Cortex of kidney (tissue), 1 donor: ENCODE measurements around the gene TFF1.

Source experiments
- DNase-seq: peaks from one replicate; lab custom pipeline; 2025; lab: John Stamatoyannopoulos, UW

The TFF1 gene

GRCh38 chr21:42343963-42344510, 22.3 kb downstream of the TFF1 start:
- no peak for DNase-seq

GRCh38 chr21:42343556-42343955, 22.8 kb downstream of the TFF1 start:
- DNase-seq = no peak

DNA sequence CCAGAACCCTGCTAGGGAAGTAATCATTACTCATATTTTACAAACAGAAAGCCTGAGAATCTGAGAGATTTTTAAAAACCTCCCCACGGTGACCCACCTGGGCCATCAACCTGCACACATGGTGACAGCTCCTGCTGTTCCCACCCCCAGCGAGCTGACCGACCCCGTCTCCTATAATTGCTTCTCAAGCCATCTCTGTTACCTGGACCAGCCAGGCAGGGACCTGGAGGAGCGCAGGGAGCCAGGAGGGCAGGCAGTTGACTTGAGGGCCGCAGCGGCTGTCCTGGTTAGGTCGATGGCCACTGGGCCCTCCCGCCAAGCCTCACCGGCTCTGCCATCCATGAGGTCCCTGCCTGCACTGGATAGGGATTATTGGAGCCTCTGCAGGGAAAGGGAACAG, 23.2 kb downstream of the TFF1 start:
- no peak for DNase-seq

- no peak for DNase-seq
These were observed 24.4 kb downstream of the TFF1 start for GRCh38 chr21:42341776-42342542.

DNA sequence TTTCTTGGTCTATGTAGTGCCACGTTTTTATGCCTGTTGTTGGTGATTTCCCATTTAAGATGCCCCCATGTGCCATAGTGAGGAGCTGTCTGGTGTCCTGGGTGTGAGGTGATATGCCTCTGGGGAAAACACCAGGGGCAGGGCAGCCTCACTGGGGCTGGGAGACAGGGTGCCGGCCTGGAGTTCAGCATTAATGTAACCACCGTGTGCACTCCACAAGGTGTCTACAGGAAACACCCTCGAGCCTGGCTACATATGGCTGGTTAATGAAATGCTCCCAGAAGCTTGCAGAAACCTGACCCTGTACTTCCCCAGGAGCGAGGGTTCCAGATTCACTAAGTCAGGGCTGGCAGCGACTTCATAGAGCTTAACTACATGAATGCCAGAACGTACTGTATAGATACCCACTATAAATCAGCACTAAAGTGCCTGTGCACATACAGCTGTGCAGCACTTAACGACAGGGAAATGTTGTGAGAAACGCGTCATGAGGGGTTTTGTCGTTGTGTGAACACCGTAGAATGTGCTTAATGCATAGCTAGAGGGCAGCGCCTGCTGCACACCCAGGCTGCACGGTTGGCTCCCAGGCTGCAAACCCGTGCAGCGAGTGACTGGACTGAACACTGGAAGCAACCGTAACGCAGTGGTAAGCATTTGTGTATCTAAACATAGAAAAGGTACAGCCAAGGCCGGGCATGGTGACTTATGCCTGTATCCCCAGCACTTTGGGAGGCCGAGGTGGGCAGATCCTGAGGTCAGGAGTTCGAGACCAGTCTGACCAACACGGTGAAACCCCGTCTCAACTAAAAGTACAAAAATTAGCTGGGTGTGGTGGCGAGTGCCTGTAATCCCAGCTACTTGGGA, 25.9 kb downstream of the TFF1 start:
- DNase-seq = no peak

GRCh38 chr21:42338729-42339715, 27.3 kb downstream of the TFF1 start:
- DNase-seq = no peak

DNA sequence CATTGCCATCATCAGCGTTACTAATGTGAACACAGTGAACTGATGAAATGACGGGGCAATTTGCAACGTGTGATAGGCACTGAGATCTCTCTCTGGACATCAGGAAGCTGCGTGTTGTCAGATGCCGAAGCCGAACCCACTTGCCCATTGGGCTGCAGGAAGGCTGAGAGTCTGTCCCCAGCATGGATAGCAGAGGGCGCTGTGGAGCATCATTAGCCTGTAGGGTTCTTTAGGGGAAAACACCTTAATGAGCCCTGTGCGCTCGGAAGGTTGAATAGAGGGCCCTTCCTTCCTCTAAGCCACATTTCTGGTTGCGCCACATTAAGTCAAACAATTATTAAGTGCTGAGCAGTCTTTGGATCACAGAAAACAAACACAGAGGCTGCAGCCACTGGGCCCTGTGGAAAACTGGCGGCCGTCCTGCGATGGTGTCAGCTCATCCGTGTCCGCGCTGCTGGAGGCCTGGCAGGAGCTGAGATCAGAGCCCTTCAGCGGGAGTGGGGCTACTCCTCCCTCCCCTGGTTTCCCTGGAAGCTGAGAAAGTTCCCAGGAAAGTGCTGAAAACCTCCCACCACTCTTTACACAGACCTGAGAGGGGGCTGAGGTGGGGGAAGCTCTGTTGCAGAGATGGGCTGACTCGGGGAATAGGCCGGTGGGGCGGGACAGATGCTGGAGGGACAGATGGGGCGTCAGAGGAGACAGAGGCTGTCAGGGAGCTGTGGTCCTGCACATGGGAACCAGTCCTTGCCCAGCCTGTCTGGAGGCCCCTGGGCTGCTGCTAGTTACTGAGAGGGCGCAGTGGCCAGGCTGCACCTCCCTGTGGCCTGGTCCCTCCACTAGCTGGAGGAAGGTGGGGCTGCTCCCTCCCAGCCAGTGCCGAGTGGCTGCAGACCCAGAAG, 28.3 kb downstream of the TFF1 start:
- DNase-seq = no peak

GRCh38 chr21:42337276-42337675, 29.1 kb downstream of the TFF1 start:
- DNase-seq = no peak

GRCh38 chr21:42336054-42336453, 30.3 kb downstream of the TFF1 start:
- DNase-seq = no peak

DNA sequence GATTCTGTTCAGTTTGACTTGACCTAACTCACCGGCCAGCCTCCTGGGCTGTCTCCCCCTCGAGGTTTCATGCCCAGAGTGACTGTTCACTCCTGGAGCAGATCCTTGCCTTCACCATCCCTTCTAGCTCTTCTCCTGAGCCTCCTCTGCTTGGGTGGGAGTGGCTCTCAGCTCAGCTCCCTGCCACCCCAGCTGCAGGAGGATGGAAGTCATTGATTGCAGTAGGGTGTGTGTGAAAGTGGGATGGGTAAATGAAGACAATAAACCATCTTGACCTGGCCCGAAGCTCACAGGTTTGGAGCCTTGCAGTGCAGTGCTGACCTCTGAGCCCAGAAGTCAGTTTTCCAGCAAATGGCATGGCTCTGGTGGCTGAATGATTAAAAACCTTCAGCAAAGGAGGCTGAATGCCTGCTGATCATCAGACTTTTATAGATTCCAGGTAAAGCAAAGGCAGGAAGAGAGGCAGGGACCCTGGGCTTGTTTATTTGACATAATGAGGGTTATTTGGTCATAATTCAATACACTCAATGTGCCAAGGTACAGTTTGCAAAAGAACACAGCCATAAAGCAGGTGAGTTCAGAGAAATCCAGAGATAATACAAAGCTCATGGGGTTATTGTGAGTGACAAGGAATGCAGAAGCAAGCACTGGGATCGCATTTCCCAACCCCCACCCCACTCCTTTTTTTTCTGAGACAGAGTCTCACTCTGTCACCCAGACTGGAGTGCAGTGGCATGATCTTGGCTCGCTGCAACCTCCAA, 33.6 kb downstream of the TFF1 start:
- no peak for DNase-seq

DNA sequence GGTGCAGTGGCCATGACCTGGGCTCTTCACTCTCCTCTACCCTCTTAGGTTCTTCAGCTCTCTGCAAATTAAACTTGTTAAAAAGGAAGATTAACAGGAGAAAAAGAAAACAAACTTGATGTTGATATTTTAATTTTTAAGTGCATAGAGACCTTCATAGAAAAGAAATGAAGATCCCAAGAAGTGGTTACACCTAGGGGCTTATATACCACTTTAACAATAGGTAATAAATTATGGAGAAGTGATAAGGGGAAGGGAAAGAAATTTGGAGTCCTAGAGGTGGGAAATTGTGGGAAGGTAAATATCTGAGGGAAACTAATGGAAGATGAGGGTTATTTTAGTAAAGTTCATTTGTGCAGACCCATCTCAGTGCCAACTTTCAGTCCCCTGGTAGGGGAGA, 34.7 kb downstream of the TFF1 start:
- DNase-seq = no peak

DNA sequence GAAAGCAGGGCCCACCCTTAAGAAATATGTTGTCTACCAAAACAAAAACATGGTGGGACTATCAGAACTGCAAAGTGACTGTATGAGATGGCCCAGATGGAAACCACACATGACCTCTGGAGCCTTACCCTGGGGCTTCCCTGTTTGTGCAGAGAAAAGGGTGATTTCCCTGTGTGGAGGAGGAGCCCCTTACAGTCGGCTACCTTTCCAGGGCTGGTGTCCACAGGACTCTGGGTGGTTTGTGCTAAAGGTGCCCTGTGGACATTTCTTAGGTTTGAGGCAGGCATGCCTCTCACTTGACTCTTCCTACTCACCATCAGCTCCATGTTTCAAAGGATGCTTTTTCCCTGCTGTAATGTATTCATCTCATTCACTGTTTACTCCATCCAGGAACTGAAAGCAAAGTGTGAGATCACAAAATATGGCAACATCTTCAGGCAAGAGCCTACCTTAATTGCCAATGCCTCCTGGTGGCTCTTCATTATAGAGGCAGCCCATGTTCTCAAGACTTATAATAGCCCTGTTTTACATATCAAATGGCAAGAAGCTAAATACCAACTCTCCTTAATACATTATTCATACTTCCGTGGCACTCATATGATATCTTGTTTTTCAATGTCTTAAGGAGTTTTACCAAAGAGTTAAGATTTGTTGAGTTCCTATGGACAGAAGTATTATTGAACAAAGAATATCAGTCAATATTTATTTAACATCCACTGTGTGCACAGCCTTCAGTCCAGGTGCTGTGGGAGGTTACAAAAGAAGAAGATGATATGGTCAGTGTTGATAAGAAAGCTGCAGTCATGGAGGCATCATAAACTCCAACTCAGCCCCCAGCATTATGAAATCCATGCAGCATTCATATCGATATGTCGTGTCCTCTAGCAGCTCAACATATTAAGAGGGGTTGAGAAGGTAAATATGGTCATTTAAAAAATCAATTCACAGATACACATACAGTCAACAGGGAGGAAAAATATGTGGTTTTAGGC, 35.7 kb downstream of the TFF1 start:
- DNase-seq = no peak

DNA sequence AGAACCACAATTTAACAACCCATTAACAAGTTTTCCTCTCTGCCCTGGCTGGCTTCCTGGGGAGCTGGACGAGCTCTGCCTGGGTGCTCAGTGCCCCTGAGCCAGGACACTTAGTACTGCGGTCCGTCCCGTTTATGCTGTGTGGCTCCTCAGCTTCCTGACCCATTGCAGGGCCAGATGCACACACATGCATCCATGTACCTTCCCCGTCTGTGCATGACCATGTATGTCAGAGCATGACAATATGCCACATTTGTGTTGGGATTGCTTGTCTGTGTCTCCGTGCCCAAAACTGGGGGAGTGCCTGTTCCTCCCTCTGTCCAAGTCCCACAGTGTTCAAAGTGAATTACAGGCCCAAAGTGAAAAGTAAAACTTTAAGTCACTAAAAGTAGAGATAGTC, 41.4 kb downstream of the TFF1 start:
- no peak for DNase-seq

GRCh38 chr21:42321845-42322244, 44.5 kb downstream of the TFF1 start:
- DNase-seq = no peak

GRCh38 chr21:42321231-42321630, 45.1 kb downstream of the TFF1 start:
- no peak for DNase-seq

DNA sequence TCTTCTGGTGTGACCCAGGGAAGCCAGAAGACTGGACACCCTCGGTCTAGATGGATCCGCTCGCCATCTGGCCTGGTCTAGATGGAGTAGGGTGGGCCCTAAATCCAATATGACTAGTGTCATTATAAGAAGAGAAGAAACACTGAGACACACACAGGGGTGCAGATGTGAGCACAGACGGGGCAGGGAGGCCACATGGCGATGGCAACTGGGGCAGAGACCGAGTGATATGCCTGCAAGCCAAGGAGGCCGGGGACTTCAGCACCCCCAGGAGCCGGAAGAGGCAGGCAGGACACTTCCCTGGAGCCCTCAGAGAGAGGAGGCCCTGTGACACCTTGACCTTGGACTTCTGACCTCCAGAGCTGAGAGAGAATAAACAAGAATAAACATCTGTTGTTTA, 45.5 kb downstream of the TFF1 start:
- no peak for DNase-seq

DNA sequence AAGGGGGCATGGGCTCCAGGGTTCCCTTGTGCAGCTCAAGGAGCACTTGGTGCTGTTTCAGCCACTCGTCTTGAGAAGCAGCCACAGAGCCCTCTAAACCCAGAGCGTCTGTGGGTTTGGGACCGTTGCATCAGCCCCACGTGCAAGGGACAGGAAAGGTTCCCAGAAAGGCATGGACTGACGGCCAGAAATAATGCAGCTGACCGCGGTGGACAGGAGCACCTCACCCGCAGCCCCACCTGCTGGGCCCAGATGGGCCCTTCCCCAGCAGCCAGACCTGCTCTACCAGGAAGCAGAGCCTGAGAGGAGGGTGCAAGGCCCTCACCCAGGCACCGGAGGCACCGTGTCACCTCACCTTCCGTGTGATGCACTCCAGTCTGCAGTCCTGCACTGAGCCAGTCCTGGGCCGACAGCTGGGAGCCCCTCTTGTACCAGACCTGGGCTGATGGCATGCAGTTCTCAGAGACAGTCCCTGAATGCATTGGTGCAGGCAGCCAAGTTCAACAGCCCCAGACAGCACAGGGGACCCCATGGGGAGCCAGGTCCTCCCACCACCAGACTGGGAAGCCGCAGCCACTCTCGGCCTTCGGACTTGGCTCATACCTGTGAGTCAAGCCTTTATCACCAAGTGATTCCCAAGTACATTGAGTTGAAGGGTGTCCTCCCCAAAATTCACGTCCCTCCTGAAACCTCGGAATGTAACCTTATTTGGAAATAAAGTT, 46.3 kb downstream of the TFF1 start:
- DNase-seq = no peak

DNA sequence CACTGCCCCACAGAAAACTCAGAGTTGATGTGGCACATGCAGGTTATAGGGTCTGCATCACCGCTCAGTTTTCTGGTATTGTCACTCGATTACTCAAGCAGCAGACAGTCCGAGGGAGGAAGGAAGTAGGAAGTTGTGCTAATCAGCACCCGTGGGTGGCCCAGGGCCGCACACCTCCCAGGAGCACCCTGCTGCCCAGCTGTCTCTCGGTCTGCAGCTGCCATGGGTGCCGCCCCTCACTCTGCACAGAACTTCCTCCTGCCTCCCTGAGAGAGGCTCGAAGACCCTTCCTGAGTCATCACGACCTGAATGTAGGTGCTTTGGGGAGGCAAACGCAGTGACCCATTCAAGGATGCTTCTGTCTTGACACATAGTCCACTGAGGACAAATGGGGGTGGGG, 47.0 kb downstream of the TFF1 start:
- DNase-seq = no peak
